Measurements from ENCODE around the gene AP2B1.

AP2B1 gene

DNA sequence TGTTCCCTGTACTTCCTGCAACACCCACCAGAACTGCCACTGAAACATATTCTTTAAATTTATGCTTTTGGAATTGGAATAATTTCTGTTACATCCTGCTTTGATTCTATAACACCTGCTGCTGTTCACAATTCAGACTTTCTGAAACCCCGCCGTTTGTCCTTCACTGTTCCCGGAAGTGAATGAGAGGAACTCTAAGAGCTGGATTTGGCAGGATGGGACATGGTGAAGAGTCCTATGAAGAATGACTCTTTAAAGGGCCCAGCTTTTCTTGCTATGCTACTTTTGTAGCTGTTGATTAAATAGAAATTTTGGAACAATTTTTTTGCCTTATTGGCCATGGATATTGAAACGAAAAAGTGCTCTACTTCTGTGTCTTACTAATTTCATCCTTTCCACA lies 8.9 kb downstream of the AP2B1 start:
- Histone ChIP-seq H3K4me1 (ENCODE audit: control insufficient read depth, low read length) (no peaks in the 10 kb centered on the region), H3K4me3 (ENCODE audit: low read length) (no peak overlapping the region), H3K36me3 (ENCODE audit: control insufficient read depth, low read length) (peaks cover 47% of the 10 kb centered on the region), H4K20me1 (ENCODE audit: control insufficient read depth, insufficient read depth, low read depth, low read length) (no peaks in the 10 kb centered on the region), H3K27me3 (ENCODE audit: control insufficient read depth, low read length) (no peaks in the 10 kb centered on the region), H3F3A (ENCODE audit: control insufficient read depth, insufficient read depth) (no peaks in the 10 kb centered on the region), H3K4me2 (ENCODE audit: low read length) (no peak overlapping the region), H3K79me2 (ENCODE audit: control insufficient read depth, low read length) (peaks cover 26% of the 10 kb centered on the region), H3K9me2 (replicated peaks; ENCODE audit: control insufficient read depth, low read length) (no peaks in the 10 kb centered on the region), H3K27ac (ENCODE audit: low read depth, low read length) (no peak overlapping the region), H3K9me3 (ENCODE audit: control insufficient read depth, insufficient read depth, low read length) (no peaks in the 10 kb centered on the region)
- TF ChIP-seq, protein P1, sequence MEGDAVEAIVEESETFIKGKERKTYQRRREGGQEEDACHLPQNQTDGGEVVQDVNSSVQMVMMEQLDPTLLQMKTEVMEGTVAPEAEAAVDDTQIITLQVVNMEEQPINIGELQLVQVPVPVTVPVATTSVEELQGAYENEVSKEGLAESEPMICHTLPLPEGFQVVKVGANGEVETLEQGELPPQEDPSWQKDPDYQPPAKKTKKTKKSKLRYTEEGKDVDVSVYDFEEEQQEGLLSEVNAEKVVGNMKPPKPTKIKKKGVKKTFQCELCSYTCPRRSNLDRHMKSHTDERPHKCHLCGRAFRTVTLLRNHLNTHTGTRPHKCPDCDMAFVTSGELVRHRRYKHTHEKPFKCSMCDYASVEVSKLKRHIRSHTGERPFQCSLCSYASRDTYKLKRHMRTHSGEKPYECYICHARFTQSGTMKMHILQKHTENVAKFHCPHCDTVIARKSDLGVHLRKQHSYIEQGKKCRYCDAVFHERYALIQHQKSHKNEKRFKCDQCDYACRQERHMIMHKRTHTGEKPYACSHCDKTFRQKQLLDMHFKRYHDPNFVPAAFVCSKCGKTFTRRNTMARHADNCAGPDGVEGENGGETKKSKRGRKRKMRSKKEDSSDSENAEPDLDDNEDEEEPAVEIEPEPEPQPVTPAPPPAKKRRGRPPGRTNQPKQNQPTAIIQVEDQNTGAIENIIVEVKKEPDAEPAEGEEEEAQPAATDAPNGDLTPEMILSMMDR (IDR thresholded peaks at IDR 0.05; ENCODE audit: low read depth, low read length, poor library complexity, severe bottlenecking), result no peak
- no peak for TF ChIP-seq EZH2phosphoT487 (IDR thresholded peaks at IDR 0.05; ENCODE audit: borderline replicate concordance, low read length)

DNA sequence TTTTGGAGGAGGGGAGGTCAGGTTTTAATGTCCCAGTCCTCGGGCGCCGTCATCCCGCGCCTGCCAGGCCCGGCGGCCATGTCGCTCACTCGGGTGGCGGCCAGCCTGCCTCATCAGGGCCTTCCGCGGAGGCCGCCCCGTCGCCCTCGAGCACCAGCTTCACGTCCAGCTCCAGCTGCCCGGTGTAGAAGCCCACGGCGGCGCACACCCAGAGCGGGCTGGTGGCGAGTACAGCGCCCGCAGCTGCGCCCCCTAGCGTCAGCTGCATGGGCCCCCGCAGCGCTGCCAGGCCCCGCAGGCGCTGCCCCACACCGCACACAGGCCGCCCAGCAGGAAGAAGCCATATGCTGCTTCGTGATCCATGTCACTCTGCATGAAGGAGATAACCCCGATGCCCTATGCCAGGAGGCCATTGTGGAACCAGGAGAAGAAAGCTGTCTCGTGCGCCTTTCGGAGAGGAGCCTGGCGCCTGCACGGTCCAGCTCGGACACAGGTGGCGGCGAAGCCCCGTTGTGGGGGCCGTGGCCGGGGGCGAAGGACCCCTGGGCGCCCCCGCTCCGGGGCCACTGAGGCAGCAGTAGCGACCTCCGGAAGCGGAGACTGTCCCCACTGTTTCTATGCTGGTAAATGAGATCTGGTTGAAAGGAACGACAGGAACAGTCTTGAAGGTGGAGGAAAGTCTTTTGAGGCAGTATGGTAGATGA lies 9.6 kb downstream of the AP2B1 start:
- Histone ChIP-seq H3K4me3 (ENCODE audit: low read length) (no peak overlapping the region), H3K9me2 (replicated peaks; ENCODE audit: control insufficient read depth, low read length) (no peaks in the 10 kb centered on the region), H3K27me3 (ENCODE audit: control insufficient read depth, low read length) (no peaks in the 10 kb centered on the region), H3K27ac (ENCODE audit: low read depth, low read length) (no peak overlapping the region), H3K36me3 (ENCODE audit: control insufficient read depth, low read length) (peaks cover 47% of the 10 kb centered on the region), H4K20me1 (ENCODE audit: control insufficient read depth, insufficient read depth, low read depth, low read length) (no peaks in the 10 kb centered on the region), H3K4me2 (ENCODE audit: low read length) (no peak overlapping the region), H3K79me2 (ENCODE audit: control insufficient read depth, low read length) (peaks cover 20% of the 10 kb centered on the region), H3K9me3 (ENCODE audit: control insufficient read depth, insufficient read depth, low read length) (no peaks in the 10 kb centered on the region), H3F3A (ENCODE audit: control insufficient read depth, insufficient read depth) (no peaks in the 10 kb centered on the region), H3K4me1 (ENCODE audit: control insufficient read depth, low read length) (no peaks in the 10 kb centered on the region)
- TF ChIP-seq EZH2phosphoT487 (IDR thresholded peaks at IDR 0.05; ENCODE audit: borderline replicate concordance, low read length), result no peak
- TF ChIP-seq, protein P1 (IDR thresholded peaks at IDR 0.05; ENCODE audit: low read depth, low read length, poor library complexity, severe bottlenecking), result peak; percentile 17

DNA sequence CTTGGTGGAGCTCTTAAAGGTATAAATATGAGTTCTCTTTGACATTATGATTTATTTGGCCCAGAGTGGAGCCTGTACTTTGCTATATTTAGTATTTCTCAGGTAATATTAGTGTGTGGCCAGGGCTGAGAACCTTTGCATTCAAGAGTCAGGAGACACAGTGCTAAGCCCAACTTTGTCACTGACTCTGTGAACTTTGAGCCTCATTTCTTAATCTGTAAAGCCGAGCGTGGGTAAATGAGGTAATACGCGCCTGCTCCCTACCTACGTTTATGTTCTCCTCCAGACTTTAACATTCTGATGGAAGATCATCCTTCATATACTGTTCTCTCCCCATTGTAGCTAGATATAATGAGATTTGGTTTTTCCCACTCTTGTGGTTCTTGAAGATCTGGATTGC lies 10.5 kb downstream of the AP2B1 start:
- TF ChIP-seq EZH2phosphoT487 (IDR thresholded peaks at IDR 0.05; ENCODE audit: borderline replicate concordance, low read length), result no peak
- TF ChIP-seq, protein P1 (IDR thresholded peaks at IDR 0.05; ENCODE audit: low read depth, low read length, poor library complexity, severe bottlenecking), result no peak
- H3K4me3 ChIP-seq (ENCODE audit: low read length), result no peak overlapping the region
- H3K27me3 ChIP-seq (ENCODE audit: control insufficient read depth, low read length), result no peaks in the 10 kb centered on the region
- no peaks in the 10 kb centered on the region for H4K20me1 ChIP-seq (ENCODE audit: control insufficient read depth, insufficient read depth, low read depth, low read length)
- H3F3A ChIP-seq (ENCODE audit: control insufficient read depth, insufficient read depth), result no peaks in the 10 kb centered on the region
- H3K36me3 ChIP-seq (ENCODE audit: control insufficient read depth, low read length), result peaks cover 48% of the 10 kb centered on the region
- no peak overlapping the region for H3K27ac ChIP-seq (ENCODE audit: low read depth, low read length)
- H3K4me2 ChIP-seq (ENCODE audit: low read length), result no peak overlapping the region
- no peaks in the 10 kb centered on the region for H3K9me3 ChIP-seq (ENCODE audit: control insufficient read depth, insufficient read depth, low read length)
- H3K79me2 ChIP-seq (ENCODE audit: control insufficient read depth, low read length), result peaks cover 10% of the 10 kb centered on the region; the same call in 1 of the 2 replicates
- no peaks in the 10 kb centered on the region for H3K9me2 ChIP-seq (replicated peaks; ENCODE audit: control insufficient read depth, low read length)
- no peaks in the 10 kb centered on the region for H3K4me1 ChIP-seq (ENCODE audit: control insufficient read depth, low read length)

All from DOHH2 (cell line).